ENCODE data around the gene MRPL42.

- no peak for TF ChIP-seq CTCF (IDR thresholded peaks at IDR 0.05; ENCODE audit: low read depth, low read length, poor library complexity, severe bottlenecking)
- no peak for TF ChIP-seq EZH2phosphoT487 (IDR thresholded peaks at IDR 0.05; ENCODE audit: borderline replicate concordance, low read length)
Measured at GRCh38 chr12:93540466-93540865, 73.2 kb downstream of the MRPL42 start.
